GM12891 (cell line): ENCODE results near the gene NRN1.

Experiments used
- PAX5 ChIP-seq: IDR thresholded peaks from 2 replicates; pipeline ENCODE4 v1.6.1; 2011; ENCODE audit warnings: low read length, moderate library complexity, mild to moderate bottlenecking; ENCODE audit not compliant: insufficient read depth, severe bottlenecking
- POLR2A ChIP-seq: IDR thresholded peaks from 2 replicates; pipeline ENCODE4 v1.6.1; 2011; ENCODE audit warnings: low read depth, low read length, control low read depth
- POLR2AphosphoS5 ChIP-seq: IDR thresholded peaks from 2 replicates; pipeline ENCODE4 v1.6.1; 2011; ENCODE audit warnings: low read depth, low read length, control low read depth
- TAF1 ChIP-seq: IDR thresholded peaks from 2 replicates; pipeline ENCODE4 v1.6.1; 2011; ENCODE audit warnings: low read depth, low read length, control low read depth

- TF ChIP-seq TAF1, result no peak
- TF ChIP-seq POLR2A, result no peak
- TF ChIP-seq POLR2AphosphoS5, result no peak
- no peak for TF ChIP-seq PAX5
Measured at GRCh38 chr6:5961836-5962235, 44.9 kb downstream of the NRN1 start.
